B cell (primary cell): ENCODE results near the gene SEPTIN7.

Experiments used
- EZH2 ChIP-seq: IDR thresholded peaks from 2 replicates; pipeline ENCODE4 v1.6.1; 2012; ENCODE audit warnings: borderline replicate concordance, low read depth, mild to moderate bottlenecking, moderate library complexity, low read length; ENCODE audit not compliant: insufficient read depth, poor library complexity, severe bottlenecking
- TF ChIP-seq, protein P1 (sequence below): fragments of 200-600 bp; IDR thresholded peaks from one replicate; pipeline ENCODE4 v1.8.0; 2022; ENCODE audit warnings: antibody characterized with exemption, mild to moderate bottlenecking

DNA sequence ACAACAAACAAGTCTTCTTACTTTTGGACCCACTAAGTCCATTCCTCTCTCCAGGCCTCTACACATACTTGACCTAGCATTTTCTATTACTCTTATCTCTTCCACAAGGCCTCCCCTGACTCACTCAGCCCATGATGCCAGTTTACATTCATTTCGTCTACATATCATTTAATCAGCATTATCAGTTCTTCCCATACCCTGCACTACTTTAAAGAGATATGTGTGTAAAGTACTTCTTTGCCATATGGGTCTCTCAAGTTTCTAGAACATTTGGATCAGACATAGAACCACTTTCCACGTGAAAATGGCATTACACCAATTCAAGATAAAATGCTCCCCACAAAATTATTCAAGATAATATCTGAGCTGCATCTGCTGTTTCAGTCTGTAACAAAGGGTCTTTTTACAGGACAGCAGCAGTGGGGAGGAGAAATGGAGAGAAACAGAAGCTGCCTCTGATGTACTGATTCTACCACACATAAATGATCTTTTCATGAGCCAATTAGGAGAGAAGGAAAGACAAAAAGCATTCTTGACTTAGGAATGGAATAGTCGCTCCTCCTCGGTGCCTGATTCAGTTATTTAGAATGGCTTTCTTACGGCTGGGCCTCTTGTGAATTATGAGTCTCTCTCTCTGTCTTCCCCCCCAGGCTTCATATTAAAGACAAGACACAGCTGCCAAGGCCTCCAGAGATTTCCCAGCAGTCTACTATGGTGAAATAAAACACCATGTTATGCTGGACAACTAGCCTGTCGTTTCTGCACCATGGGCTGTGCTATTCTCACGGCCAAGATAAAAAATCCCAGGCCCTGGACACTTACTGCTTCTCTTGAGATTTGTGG, 46.9 kb upstream of the SEPTIN7 start:
- TF ChIP-seq, protein P1, sequence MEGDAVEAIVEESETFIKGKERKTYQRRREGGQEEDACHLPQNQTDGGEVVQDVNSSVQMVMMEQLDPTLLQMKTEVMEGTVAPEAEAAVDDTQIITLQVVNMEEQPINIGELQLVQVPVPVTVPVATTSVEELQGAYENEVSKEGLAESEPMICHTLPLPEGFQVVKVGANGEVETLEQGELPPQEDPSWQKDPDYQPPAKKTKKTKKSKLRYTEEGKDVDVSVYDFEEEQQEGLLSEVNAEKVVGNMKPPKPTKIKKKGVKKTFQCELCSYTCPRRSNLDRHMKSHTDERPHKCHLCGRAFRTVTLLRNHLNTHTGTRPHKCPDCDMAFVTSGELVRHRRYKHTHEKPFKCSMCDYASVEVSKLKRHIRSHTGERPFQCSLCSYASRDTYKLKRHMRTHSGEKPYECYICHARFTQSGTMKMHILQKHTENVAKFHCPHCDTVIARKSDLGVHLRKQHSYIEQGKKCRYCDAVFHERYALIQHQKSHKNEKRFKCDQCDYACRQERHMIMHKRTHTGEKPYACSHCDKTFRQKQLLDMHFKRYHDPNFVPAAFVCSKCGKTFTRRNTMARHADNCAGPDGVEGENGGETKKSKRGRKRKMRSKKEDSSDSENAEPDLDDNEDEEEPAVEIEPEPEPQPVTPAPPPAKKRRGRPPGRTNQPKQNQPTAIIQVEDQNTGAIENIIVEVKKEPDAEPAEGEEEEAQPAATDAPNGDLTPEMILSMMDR = no peak
- TF ChIP-seq EZH2 = no peak
